Upper lobe of right lung (tissue), 1 donor: Measurements from ENCODE around the gene PIF1. TPM values are rescaled to one million over a fixed set of nuclear protein-coding genes. Genes with fewer than 3 reads are reported as not detected.

Source experiments
- ATAC-seq: fragments of 200-7000 bp; cut with Tn5 transposase; one replicate; pipeline ENCODE4 v1.9.1; 2020; ENCODE audit warnings: mild to moderate bottlenecking, moderate library complexity
- DNase-seq: peaks from one replicate; pipeline ENCODE4 v3.0.0-alpha.2; 2020
- H3K27ac ChIP-seq: fragments of 200-600 bp; one replicate; pipeline ENCODE4 v1.8.0; 2022
- H3K27me3 ChIP-seq: fragments of 200-600 bp; one replicate; pipeline ENCODE4 v1.8.0; 2022; ENCODE audit warnings: mild to moderate bottlenecking
- H3K36me3 ChIP-seq: fragments of 200-600 bp; one replicate; pipeline ENCODE4 v1.8.0; 2022
- H3K4me1 ChIP-seq: fragments of 200-600 bp; one replicate; pipeline ENCODE4 v1.8.0; 2022
- H3K4me3 ChIP-seq: fragments of 200-600 bp; one replicate; pipeline ENCODE4 v1.8.0; 2022; ENCODE audit warnings: mild to moderate bottlenecking
- H3K9me3 ChIP-seq: fragments of 200-600 bp; one replicate; pipeline ENCODE4 v1.8.0; 2022
- intact Hi-C: fragments of 100-400 bp; cut with DNase I; formaldehyde crosslinking; loops from one replicate; pipeline ENCODE4 v1.11.0; 2022
- total RNA-seq: library from RNA; stranded (reverse); fragmentation: NEBNext Ultra II Directional; extraction: Animal tissue kit (Norgen Biotek cat#: 25700); gene quantifications from one replicate; pipeline ENCODE4 v1.2.1, GENCODE V29; 2021
- TF ChIP-seq, protein P1 (sequence below): fragments of 200-600 bp; IDR thresholded peaks from one replicate; pipeline ENCODE4 v1.8.0; 2022; ENCODE audit warnings: antibody characterized with exemption
- donor health status: DM: no; HTN: yes; CAD: no; lungs with severe emphysema.

The PIF1 gene
- total RNA-seq, 1 donor from 2014 or later, result 0.67 TPM

DNA sequence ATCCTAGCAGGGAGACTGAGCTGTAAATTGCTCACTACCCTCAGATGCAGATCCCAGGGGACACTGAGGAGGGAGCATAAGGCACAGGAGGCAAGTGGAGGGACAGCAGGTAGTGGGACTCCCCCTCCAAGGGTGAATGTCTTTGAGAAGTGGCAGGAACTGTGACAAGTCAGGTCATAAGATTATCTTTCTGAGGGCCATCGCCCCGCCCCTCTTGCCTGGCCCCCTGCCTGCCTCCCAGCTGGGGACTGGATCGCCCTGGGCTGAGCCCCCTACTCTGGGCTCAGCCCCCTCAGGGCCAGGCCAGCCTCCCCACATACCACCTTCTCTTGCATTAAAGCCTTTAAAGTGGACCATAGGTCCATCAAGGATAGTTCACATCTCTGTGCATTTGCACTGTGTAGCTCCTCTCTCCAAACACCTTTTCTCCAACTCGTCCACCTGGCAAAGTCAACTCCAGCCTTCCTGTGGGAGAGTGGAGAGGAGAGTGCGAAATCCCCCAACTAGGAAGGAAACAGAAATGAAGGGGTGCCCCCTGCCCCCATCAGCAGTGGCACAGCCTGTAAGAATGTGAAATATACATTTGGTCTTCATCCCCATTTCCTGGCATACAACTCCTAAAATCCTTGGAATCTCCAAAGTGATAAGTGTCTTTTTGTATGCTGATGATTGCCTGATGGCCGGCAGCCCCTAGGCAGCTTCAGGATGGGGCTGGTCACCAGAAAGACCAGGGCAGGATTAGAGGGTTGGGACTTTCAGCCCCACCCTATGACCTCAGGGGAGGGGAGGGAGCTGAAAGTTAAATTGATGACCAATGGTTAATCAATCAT, 14.7 kb downstream of the PIF1 start:
- intact Hi-C loops, result loop anchor here (10.0 kb wide), 1 partner anchor 126 kb away; no protein-coding TSS in a partner anchor
- DNase-seq, result no peak
- no peaks in the 10 kb centered on the region for H3K4me1 ChIP-seq
- H3K27ac ChIP-seq, result no peak overlapping the region
- no peaks in the 10 kb centered on the region for H3K36me3 ChIP-seq
- TF ChIP-seq, protein P1, sequence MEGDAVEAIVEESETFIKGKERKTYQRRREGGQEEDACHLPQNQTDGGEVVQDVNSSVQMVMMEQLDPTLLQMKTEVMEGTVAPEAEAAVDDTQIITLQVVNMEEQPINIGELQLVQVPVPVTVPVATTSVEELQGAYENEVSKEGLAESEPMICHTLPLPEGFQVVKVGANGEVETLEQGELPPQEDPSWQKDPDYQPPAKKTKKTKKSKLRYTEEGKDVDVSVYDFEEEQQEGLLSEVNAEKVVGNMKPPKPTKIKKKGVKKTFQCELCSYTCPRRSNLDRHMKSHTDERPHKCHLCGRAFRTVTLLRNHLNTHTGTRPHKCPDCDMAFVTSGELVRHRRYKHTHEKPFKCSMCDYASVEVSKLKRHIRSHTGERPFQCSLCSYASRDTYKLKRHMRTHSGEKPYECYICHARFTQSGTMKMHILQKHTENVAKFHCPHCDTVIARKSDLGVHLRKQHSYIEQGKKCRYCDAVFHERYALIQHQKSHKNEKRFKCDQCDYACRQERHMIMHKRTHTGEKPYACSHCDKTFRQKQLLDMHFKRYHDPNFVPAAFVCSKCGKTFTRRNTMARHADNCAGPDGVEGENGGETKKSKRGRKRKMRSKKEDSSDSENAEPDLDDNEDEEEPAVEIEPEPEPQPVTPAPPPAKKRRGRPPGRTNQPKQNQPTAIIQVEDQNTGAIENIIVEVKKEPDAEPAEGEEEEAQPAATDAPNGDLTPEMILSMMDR, result no peak
- H3K9me3 ChIP-seq, result no peaks in the 10 kb centered on the region
- no peak overlapping the region for H3K4me3 ChIP-seq
- no peaks in the 10 kb centered on the region for H3K27me3 ChIP-seq
- ATAC-seq, result no peak

DNA sequence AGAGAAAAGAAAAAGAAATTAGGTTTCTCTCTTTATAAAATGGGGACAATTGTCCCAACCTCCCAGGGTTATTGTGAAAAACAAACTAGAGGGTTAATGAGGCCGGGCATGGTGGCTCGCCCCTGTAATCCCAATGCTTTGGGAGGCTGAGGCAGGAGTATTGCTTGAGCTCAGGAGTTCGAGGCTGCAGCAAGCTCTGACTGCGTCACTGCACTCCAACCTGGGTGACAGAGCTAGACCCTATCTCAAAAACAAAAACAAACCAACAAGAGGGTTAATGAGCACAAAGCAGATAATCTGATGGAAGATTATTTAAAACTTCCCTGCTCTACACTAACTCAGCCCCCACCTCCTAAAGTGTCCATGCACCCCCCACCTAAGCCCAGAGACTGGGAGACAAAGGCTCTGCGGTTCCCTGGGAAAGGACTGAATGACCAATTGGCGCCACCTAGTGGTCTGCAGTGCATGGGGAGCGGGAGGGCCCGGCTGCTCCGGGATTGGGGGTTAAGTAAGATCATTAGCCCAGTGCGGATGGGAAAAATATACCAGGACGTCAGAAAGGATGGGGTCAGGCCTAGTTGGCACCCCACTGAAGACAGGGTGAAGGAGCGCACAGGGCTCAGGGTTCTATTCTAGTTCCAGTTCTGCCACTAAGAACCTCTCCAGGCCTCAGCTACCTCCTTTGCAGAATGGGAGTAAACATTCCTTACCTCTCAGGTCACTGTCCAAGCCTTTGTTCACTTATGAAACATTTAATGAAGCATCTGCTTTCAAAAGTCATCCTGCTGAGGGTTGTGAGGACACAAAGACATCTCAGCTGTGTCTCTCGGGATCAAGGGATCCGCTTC, 15.6 kb downstream of the PIF1 start:
- H3K27me3 ChIP-seq, result no peaks in the 10 kb centered on the region
- no peak overlapping the region for H3K4me3 ChIP-seq
- intact Hi-C loops, result loop anchor here (5.0 to 10.0 kb wide), 2 partner anchors 78 to 125 kb away; no protein-coding TSS in a partner anchor
- DNase-seq (peak; percentile 86), ATAC-seq (peak; percentile 92)
- no peaks in the 10 kb centered on the region for H3K36me3 ChIP-seq
- TF ChIP-seq, protein P1, result peak; percentile 88
- H3K27ac ChIP-seq, result no peak overlapping the region
- no peaks in the 10 kb centered on the region for H3K9me3 ChIP-seq
- H3K4me1 ChIP-seq, result no peaks in the 10 kb centered on the region

DNA sequence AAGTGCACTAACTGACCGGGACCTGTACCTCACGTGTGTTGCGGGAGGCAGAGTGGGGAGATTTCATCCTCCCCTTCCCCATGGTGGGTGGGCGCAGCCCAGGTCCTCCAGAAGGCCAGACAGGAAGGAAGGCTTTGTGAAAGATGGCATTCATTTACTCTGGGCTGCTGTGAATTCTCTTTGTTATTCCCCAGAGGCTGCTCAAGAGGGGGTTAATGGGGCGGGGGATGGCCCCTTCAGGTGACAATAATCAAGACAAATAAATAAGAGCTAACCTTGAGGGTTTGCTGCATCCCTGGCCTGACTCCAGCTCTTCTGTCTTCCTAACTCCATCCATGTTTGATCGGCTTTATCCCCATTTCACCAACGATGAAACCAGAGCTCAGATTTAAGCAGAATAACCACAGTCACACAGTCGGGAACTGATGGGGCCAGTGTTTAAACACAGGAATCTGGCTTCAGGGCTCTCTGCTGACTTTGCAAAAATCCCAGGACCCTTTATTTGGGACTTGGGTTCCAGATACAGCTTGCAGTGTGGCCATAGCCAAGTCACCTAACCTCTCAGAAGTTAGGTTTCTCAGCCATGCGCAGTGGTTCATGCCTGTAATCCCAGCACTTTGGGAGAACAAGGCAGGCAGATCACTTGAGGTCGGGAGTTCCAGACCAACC, 16.5 kb downstream of the PIF1 start:
- ATAC-seq, result no peak
- intact Hi-C loops, result loop anchor here (5.0 kb wide), 1 partner anchor 77 kb away; no protein-coding TSS in a partner anchor

DNA sequence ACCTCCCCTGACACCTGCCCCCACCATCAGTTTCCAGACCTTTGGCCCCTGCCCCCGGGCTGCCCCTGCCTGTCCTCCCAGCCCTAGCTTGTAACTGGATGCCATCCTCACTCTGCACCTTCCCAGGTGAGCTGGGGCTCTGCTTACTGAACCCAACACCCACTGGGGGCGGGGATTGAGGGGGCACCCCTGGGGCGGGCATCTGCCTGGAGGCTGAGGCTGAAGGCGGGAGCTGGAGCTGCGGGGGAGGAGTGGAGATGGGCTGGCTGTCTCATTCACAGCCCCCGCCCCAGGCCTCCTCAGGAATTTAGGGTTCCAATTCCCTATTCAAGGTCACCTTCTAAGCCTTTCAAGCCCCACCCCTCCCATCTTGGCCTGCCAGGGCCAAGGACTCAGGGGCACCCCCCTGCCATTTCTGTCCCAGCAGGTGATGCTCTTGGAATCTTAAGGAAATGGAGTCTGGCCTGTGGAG, 17.7 kb downstream of the PIF1 start:
- intact Hi-C loops, result loop anchor here (5.0 kb wide), 1 partner anchor 75 kb away; no protein-coding TSS in a partner anchor
- Histone ChIP-seq H3K36me3 (no peaks in the 10 kb centered on the region), H3K4me3 (no peak overlapping the region), H3K27ac (no peak overlapping the region), H3K4me1 (no peaks in the 10 kb centered on the region), H3K9me3 (no peaks in the 10 kb centered on the region), H3K27me3 (no peaks in the 10 kb centered on the region)
- DNase-seq, result no peak
- TF ChIP-seq, protein P1, result no peak
- no peak for ATAC-seq

More for the DNA sequence above, 16.5 kb downstream of the PIF1 start:
- Histone ChIP-seq H3K27me3 (no peaks in the 10 kb centered on the region), H3K9me3 (no peaks in the 10 kb centered on the region), H3K4me3 (no peak overlapping the region), H3K27ac (no peak overlapping the region), H3K4me1 (no peaks in the 10 kb centered on the region), H3K36me3 (no peaks in the 10 kb centered on the region)
- TF ChIP-seq, protein P1, result no peak
- DNase-seq, result no peak

DNA sequence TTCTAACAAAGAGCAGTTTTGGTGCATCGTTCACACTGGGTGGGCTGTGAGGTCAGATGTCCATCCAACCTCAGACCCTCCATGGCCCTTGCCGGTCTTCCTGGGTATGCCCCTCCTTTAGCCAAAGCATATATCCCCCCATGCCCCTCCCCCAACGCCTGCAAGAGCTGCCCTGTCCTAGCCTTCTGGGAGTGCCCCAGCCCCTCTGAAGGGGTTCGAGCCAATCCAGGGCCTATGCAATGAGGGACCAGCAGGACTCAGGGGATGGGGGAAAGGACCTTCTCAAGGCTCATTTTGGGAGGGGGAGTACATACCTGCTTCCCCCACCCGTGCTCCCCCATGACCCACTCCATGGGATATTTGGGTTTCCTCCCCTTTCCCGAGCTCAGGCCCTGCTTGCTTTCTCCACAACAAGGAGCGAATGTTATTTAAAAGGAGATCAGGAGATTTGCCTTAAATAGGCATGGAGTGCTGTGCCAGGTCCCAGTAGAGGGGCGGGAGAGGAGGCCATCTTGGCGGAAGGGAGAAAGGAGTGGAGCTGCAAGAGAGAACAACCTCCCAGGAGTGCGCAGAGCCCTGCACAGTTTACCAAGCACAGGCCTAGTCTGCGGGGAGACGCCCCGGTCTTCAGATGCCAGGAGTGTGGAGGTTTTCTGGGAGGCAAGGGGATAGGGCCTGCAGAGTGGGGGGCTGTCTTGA, 18.2 kb downstream of the PIF1 start:
- no peak for ATAC-seq
- H3K9me3 ChIP-seq, result no peaks in the 10 kb centered on the region
- H3K27ac ChIP-seq, result no peak overlapping the region
- H3K4me3 ChIP-seq, result no peak overlapping the region
- intact Hi-C loops, result loop anchor here (5.0 kb wide), 1 partner anchor 75 kb away; no protein-coding TSS in a partner anchor
- no peaks in the 10 kb centered on the region for H3K27me3 ChIP-seq
- H3K36me3 ChIP-seq, result no peaks in the 10 kb centered on the region
- no peaks in the 10 kb centered on the region for H3K4me1 ChIP-seq
- TF ChIP-seq, protein P1, result no peak
- DNase-seq, result no peak
